ENCODE data around the gene ARFGEF3.

DNA sequence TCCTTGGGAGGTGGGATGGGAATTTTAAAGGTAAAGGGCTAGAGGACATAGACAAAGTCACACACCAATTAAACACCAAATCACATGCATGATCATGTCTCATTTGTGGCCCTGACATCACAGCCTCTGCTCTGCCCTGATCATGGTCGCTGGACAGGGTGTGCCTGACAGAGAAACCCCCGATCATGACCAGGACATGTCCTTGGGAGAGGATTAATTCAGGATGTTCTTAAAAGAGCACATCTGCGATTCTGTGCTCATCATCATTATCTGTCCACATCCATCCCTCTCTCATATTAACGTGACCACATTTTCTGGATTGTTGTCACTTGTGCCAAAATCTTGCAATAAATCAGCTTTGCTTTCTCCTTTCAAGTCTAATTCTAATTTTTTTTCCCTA lies 64.2 kb downstream of the ARFGEF3 start:
- TF ChIP-seq CTCF (IDR thresholded peaks at IDR 0.05) (no peak), EP300 (IDR thresholded peaks at IDR 0.05; ENCODE audit: low read depth) (no peak), POLR2AphosphoS5 (IDR thresholded peaks at IDR 0.05) (no peak)
